ENCODE data around the gene WTIP. TPM values are rescaled to one million over a fixed set of nuclear protein-coding genes. Genes with fewer than 3 reads are reported as not detected.
A peak's percentile ranks its signal among the peaks of the same experiment; 100 is the strongest.

Gene WTIP
- total RNA-seq, 1 donor from 2014 or later, result 0.38 TPM

GRCh38 chr19:34495416-34495815, 13.9 kb downstream of the WTIP start:
- no peak for DNase-seq
- Mint-ChIP-seq H3K9me3 (no peaks in the 10 kb centered on the region), H3K4me1 (peaks cover 7% of the 10 kb centered on the region), H3K4me3 (no peak overlapping the region), H3K36me3 (ENCODE audit: low read depth) (no peaks in the 10 kb centered on the region), H3K27me3 (no peaks in the 10 kb centered on the region), H3K27ac (no peak overlapping the region)
- no peak for TF ChIP-seq CTCF (IDR thresholded peaks at IDR 0.05)
- intact Hi-C loops (cut with micrococcal nuclease), result no loop called here
- no peak for ATAC-seq (ENCODE audit: low read depth)
- ChIA-PET CTCF (no interaction called here), POLR2A (no interaction called here)

- ChIA-PET CTCF (no interaction called here), POLR2A (no interaction called here)
- Mint-ChIP-seq H3K36me3 (ENCODE audit: low read depth) (no peaks in the 10 kb centered on the region), H3K9me3 (no peaks in the 10 kb centered on the region), H3K27ac (no peak overlapping the region), H3K4me3 (no peak overlapping the region), H3K4me1 (peaks cover 15% of the 10 kb centered on the region), H3K27me3 (peaks cover 3% of the 10 kb centered on the region)
- no peak for TF ChIP-seq CTCF (IDR thresholded peaks at IDR 0.05)
- intact Hi-C loops (cut with micrococcal nuclease), result no loop called here
- ATAC-seq (ENCODE audit: low read depth) (no peak), DNase-seq (no peak)
Measured at GRCh38 chr19:34497112-34497805, 15.7 kb downstream of the WTIP start.

GRCh38 chr19:34499155-34499834, 17.7 kb downstream of the WTIP start:
- Mint-ChIP-seq H3K27ac (no peak overlapping the region), H3K4me1 (peaks cover 15% of the 10 kb centered on the region), H3K9me3 (no peaks in the 10 kb centered on the region), H3K4me3 (no peak overlapping the region), H3K36me3 (ENCODE audit: low read depth) (no peaks in the 10 kb centered on the region), H3K27me3 (peaks cover 6% of the 10 kb centered on the region)
- TF ChIP-seq CTCF (IDR thresholded peaks at IDR 0.05), result no peak
- DNase-seq (no peak), ATAC-seq (ENCODE audit: low read depth) (no peak)
- ChIA-PET POLR2A (interaction anchor here (0.6 to 0.7 kb wide), 2 partner anchors 134 to 1918 kb away, joined by 3 to 5 read pairs; no protein-coding TSS in a partner anchor), CTCF (no interaction called here)
- intact Hi-C loops (cut with micrococcal nuclease), result no loop called here

- CTCF ChIA-PET, result interaction anchor here (0.6 kb wide), 1 partner anchor 1080 kb away, joined by 3 read pairs; no protein-coding TSS in a partner anchor
- DNase-seq, result no peak
Measured at GRCh38 chr19:34500656-34501120, 19.1 kb downstream of the WTIP start.

More at GRCh38 chr19:34500656-34501120, 19.1 kb downstream of the WTIP start:
- H3K4me1 Mint-ChIP-seq, result peaks cover 15% of the 10 kb centered on the region
- H3K4me3 Mint-ChIP-seq, result peak overlapping the region; percentile 58
- no peak overlapping the region for H3K27ac Mint-ChIP-seq
- peaks cover 6% of the 10 kb centered on the region for H3K27me3 Mint-ChIP-seq
- no peak for TF ChIP-seq CTCF (IDR thresholded peaks at IDR 0.05)
- ATAC-seq (ENCODE audit: low read depth), result peak; percentile 28
- POLR2A ChIA-PET, result interaction anchor here (0.6 kb wide), 1 partner anchor 366 kb away, joined by 4 read pairs; no protein-coding TSS in a partner anchor
- H3K9me3 Mint-ChIP-seq, result no peaks in the 10 kb centered on the region
- intact Hi-C loops (cut with micrococcal nuclease), result loop anchor here (1.0 to 5.0 kb wide), 5 partner anchors 30 to 1068 kb away; partner anchors contain the start of genes GARRE1 and UBA2
- no peaks in the 10 kb centered on the region for H3K36me3 Mint-ChIP-seq (ENCODE audit: low read depth)

Data from activated B cell treated with CpG ODN at 0.5 μM for 24 hours (primary cell).